A673 (cell line): ENCODE results near the gene BBS5. TPM values are rescaled to one million over a fixed set of nuclear protein-coding genes. Genes with fewer than 3 reads are reported as not detected.

Experiments used
- BruUV-seq: library from RNA; stranded (reverse); fragments of 400-500 nt; replicated peaks from 2 replicates; lab custom pipeline; 2021; lab: Mats Ljungman, UMichigan
- CTCF ChIA-PET: fragments of 300-600 bp; sonication (Branson Sonifier 250); formaldehyde crosslinking; loops from one replicate; lab custom pipeline; 2022; ENCODE audit warnings: antibody characterized with exemption; lab: Charles Lee
- POLR2A ChIA-PET: fragments of 300-600 bp; sonication (Branson Sonifier 250); formaldehyde crosslinking; loops from one replicate; lab custom pipeline; 2022; ENCODE audit warnings: antibody characterized with exemption; ENCODE audit not compliant: low non-redundant PET; lab: Charles Lee
- DNase-seq: peaks from one replicate; pipeline ENCODE4 v3.0.0-alpha.2; 2015; ENCODE audit warnings: low spot score
- H3K27ac ChIP-seq: fragments of 200-600 bp; sonication (generic); 2 replicates; pipeline ENCODE4 v1.5.1; 2016; ENCODE audit warnings: mixed run types, low read depth, mild to moderate bottlenecking, mixed read lengths, antibody characterized with exemption, low read length; ENCODE audit not compliant: poor library complexity, severe bottlenecking
- H3K27me3 ChIP-seq: fragments of 200-600 bp; sonication (generic); replicated peaks from 2 replicates; pipeline ENCODE4 v1.6.1; 2017; ENCODE audit warnings: mixed run types, low read depth, mild to moderate bottlenecking, mixed read lengths, antibody characterized with exemption, low read length; ENCODE audit not compliant: insufficient read depth, poor library complexity
- H3K36me3 ChIP-seq: fragments of 200-600 bp; sonication (generic); 2 replicates; pipeline ENCODE4 v1.6.1; 2016; ENCODE audit warnings: mixed run types, mild to moderate bottlenecking, mixed read lengths, antibody characterized with exemption, low read length; ENCODE audit not compliant: insufficient read depth, poor library complexity, severe bottlenecking
- H3K4me1 ChIP-seq: fragments of 200-600 bp; sonication (generic); 2 replicates; pipeline ENCODE4 v1.6.1; 2017; ENCODE audit warnings: mixed run types, mild to moderate bottlenecking, mixed read lengths, antibody characterized with exemption, low read length; ENCODE audit not compliant: insufficient read depth, poor library complexity, severe bottlenecking
- H3K4me3 ChIP-seq: fragments of 200-600 bp; sonication (generic); 2 replicates; pipeline ENCODE4 v1.5.1; 2016; ENCODE audit warnings: low read depth, mixed run types, mild to moderate bottlenecking, mixed read lengths, low read length; ENCODE audit not compliant: poor library complexity, severe bottlenecking
- H3K9me3 ChIP-seq: fragments of 200-600 bp; sonication (generic); 2 replicates; pipeline ENCODE4 v1.6.1; 2016; ENCODE audit warnings: mixed run types, low read depth, mild to moderate bottlenecking, mixed read lengths, antibody characterized with exemption, low read length; ENCODE audit not compliant: poor library complexity, severe bottlenecking
- CTCF ChIP-seq: fragments of 300-800, 200-600 bp; sonication (generic); conservative IDR thresholded peaks from 2 replicates; pipeline ENCODE4 v1.5.1; 2017; ENCODE audit warnings: low read depth, mild to moderate bottlenecking, antibody characterized with exemption, low read length, moderate library complexity, mixed read lengths
- EZH2 ChIP-seq: fragments of 200-600 bp; sonication (generic); IDR thresholded peaks from 2 replicates; pipeline ENCODE4 v1.6.1; 2017; ENCODE audit warnings: borderline replicate concordance, low read depth, mild to moderate bottlenecking, mixed read lengths, antibody characterized with exemption, low read length; ENCODE audit not compliant: poor library complexity, severe bottlenecking
- intact Hi-C: fragments of 100-400 bp; cut with micrococcal nuclease; formaldehyde crosslinking; loops from one replicate; pipeline ENCODE4 v1.10.0; 2022; ENCODE audit not compliant: unreplicated experiment
- total RNA-seq: library from RNA; stranded (reverse); gene quantifications from 2 replicates; pipeline ENCODE4 v1.2.3, GENCODE V29; 2021

The BBS5 gene
- total RNA-seq, 1 experiment from 2014 or later = 11.5 TPM

DNA sequence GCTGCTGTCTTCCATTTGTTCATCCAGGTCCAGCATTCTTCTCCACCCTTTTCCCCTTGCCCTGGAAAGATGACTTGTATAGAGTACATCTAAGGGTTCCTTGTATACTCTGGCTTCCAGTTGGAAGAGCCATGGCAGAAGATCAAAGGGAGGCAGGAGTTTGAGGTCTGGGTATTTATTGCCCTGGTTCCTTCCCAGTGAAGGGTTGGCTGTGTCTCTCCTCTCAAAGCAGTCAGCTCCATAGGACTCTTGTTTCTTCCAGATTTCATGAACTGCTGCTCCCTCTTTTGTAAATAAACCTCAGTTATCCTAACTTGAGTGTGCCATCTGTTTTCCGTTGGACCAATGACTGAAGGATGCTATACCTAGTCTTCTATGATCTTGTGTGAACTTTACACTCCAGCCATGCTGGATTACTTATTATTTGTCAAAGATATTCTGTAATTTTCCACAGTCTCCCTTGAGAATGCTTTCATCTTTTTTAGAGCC, 6.4 kb downstream of the BBS5 start:
- H3K27ac ChIP-seq = no peak overlapping the region
- ChIA-PET CTCF (no interaction called here), POLR2A (no interaction called here)
- H3K9me3 ChIP-seq = no peaks in the 10 kb centered on the region
- DNase-seq = no peak
- H3K4me3 ChIP-seq = no peak overlapping the region
- H3K36me3 ChIP-seq = no peaks in the 10 kb centered on the region
- no peaks in the 10 kb centered on the region for H3K27me3 ChIP-seq
- no TSS peak for BruUV-seq
- intact Hi-C loops = no loop called here
- TF ChIP-seq EZH2 (no peak), CTCF (no peak)
- H3K4me1 ChIP-seq = no peaks in the 10 kb centered on the region

DNA sequence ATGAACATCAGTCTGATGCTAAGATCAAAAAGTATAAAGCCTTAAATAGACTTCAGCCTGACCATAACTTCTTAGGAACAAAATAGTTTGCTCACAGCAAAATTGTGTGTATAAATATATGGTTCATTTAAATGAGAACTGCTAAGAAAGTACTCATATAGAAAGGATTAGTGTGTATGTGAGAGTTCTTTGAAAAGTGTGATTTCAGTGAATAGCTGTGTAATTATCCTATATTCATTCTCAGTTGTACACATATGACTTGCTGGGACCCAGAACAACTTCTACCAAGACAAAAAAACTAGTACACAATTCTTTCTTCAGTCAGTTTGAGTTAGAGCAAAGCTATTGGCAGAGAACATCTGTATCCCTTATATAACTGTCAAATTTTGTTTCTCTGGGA, 7.2 kb downstream of the BBS5 start:
- no peak overlapping the region for H3K4me3 ChIP-seq
- ChIA-PET CTCF (no interaction called here), POLR2A (no interaction called here)
- H3K4me1 ChIP-seq = no peaks in the 10 kb centered on the region
- no peaks in the 10 kb centered on the region for H3K9me3 ChIP-seq
- no peaks in the 10 kb centered on the region for H3K27me3 ChIP-seq
- H3K27ac ChIP-seq = no peak overlapping the region
- TF ChIP-seq EZH2 (no peak), CTCF (no peak)
- intact Hi-C loops = no loop called here
- DNase-seq = no peak
- no peaks in the 10 kb centered on the region for H3K36me3 ChIP-seq
- no TSS peak for BruUV-seq

- H3K27me3 ChIP-seq = no peaks in the 10 kb centered on the region
- H3K27ac ChIP-seq = no peak overlapping the region
- H3K9me3 ChIP-seq = no peaks in the 10 kb centered on the region
- CTCF ChIA-PET = no interaction called here
- DNase-seq = no peak
- TF ChIP-seq EZH2 (no peak), CTCF (no peak)
- H3K36me3 ChIP-seq = no peaks in the 10 kb centered on the region
- BruUV-seq = no TSS peak
- H3K4me3 ChIP-seq = no peak overlapping the region
- intact Hi-C loops = no loop called here
- H3K4me1 ChIP-seq = no peaks in the 10 kb centered on the region
- POLR2A ChIA-PET = no interaction called here
Observed at GRCh38 chr2:169490834-169491233, 11.5 kb downstream of the BBS5 start.
